Liver (tissue), 3 donors: ENCODE results near the gene MCF2L.

ENCODE experiments used
- CTCF ChIP-seq: fragments of 150-350 bp; IDR thresholded peaks from 2 replicates; pipeline ENCODE4 v1.5.1; 2017; ENCODE audit warnings: improper control_type of control experiment, low read depth, low read length; ENCODE audit not compliant: missing input control
- FOXA1 ChIP-seq: IDR thresholded peaks from 2 replicates; pipeline ENCODE4 v1.6.1; 2016; ENCODE audit warnings: antibody characterized with exemption
- GABPA ChIP-seq, 2 donors: IDR thresholded peaks in 1 of 2; conservative IDR thresholded peaks in 1 of 2; 2 replicates each; pipeline ENCODE4 v1.6.1; 2016; ENCODE audit warnings: antibody characterized with exemption in 2 of 2, mild to moderate bottlenecking in 1 of 2, moderate library complexity in 1 of 2
- JUND ChIP-seq, 2 donors: IDR thresholded peaks; 2 replicates each; pipeline ENCODE4 v1.6.1; 2016; ENCODE audit warnings: antibody characterized with exemption in 2 of 2
- RAD21 ChIP-seq, 2 donors: IDR thresholded peaks; 2 replicates each; pipeline ENCODE4 v1.6.1; 2016; ENCODE audit warnings: antibody characterized with exemption in 2 of 2, mild to moderate bottlenecking in 2 of 2
- RXRA ChIP-seq, 2 donors: IDR thresholded peaks; 2 replicates each; pipeline ENCODE4 v1.6.1; 2017 to 2018; ENCODE audit warnings: antibody characterized with exemption in 2 of 2, mild to moderate bottlenecking in 1 of 2
- TAF1 ChIP-seq: conservative IDR thresholded peaks from 2 replicates; pipeline ENCODE4 v1.6.1; 2016; ENCODE audit warnings: antibody characterized with exemption, mild to moderate bottlenecking
- YY1 ChIP-seq: IDR thresholded peaks from 2 replicates; pipeline ENCODE4 v1.6.1; 2016; ENCODE audit warnings: antibody characterized with exemption, mild to moderate bottlenecking
- TF ChIP-seq, protein P1 (sequence below): IDR thresholded peaks from 2 replicates; pipeline ENCODE4 v1.6.1; 2016; ENCODE audit warnings: antibody characterized with exemption
- TF ChIP-seq, protein P2 (sequence below): IDR thresholded peaks from 2 replicates; pipeline ENCODE4 v1.6.1; 2016; ENCODE audit warnings: antibody characterized with exemption, mild to moderate bottlenecking
- TF ChIP-seq, protein P3 (sequence below): IDR thresholded peaks from 2 replicates; pipeline ENCODE4 v1.6.1; 2016; ENCODE audit warnings: antibody characterized with exemption
- donor health status: healthy.
- donor health status: healthy.

DNA sequence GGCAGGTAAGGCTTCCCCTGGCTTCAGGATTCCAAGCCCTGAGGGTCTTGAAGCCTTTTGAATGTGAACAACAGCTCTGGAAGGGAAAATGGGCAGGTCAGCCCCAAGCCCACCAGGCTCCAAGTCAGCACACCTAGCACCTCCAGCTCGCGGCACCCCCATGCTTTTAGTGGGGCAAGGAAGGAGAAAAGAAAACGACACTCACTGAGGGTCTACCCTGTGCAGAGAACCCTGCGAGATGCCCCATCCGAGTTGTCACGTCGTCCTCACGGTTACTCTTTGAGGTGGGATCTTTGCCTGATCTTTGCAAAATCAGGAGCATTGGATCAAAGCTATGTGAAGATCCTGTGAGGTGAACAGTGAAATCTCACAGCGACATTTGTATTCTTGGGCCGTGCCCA lies 147.9 kb downstream of the MCF2L start:
- TF ChIP-seq CTCF (no peak), RXRA (IDR thresholded peaks at IDR 0.05) (no peak), TAF1 (no peak), JUND (IDR thresholded peaks at IDR 0.05) (no peak), FOXA1 (no peak), YY1 (no peak), RAD21 (IDR thresholded peaks at IDR 0.05) (no peak), GABPA (IDR thresholded peaks at IDR 0.05 in 1 of 2, conservative IDR thresholded peaks at IDR 0.05 in 1 of 2) (no peak)
- TF ChIP-seq, protein P1, sequence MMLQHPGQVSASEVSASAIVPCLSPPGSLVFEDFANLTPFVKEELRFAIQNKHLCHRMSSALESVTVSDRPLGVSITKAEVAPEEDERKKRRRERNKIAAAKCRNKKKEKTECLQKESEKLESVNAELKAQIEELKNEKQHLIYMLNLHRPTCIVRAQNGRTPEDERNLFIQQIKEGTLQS = no peak
- TF ChIP-seq, protein P2, sequence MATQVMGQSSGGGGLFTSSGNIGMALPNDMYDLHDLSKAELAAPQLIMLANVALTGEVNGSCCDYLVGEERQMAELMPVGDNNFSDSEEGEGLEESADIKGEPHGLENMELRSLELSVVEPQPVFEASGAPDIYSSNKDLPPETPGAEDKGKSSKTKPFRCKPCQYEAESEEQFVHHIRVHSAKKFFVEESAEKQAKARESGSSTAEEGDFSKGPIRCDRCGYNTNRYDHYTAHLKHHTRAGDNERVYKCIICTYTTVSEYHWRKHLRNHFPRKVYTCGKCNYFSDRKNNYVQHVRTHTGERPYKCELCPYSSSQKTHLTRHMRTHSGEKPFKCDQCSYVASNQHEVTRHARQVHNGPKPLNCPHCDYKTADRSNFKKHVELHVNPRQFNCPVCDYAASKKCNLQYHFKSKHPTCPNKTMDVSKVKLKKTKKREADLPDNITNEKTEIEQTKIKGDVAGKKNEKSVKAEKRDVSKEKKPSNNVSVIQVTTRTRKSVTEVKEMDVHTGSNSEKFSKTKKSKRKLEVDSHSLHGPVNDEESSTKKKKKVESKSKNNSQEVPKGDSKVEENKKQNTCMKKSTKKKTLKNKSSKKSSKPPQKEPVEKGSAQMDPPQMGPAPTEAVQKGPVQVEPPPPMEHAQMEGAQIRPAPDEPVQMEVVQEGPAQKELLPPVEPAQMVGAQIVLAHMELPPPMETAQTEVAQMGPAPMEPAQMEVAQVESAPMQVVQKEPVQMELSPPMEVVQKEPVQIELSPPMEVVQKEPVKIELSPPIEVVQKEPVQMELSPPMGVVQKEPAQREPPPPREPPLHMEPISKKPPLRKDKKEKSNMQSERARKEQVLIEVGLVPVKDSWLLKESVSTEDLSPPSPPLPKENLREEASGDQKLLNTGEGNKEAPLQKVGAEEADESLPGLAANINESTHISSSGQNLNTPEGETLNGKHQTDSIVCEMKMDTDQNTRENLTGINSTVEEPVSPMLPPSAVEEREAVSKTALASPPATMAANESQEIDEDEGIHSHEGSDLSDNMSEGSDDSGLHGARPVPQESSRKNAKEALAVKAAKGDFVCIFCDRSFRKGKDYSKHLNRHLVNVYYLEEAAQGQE = no peak
- TF ChIP-seq, protein P3, sequence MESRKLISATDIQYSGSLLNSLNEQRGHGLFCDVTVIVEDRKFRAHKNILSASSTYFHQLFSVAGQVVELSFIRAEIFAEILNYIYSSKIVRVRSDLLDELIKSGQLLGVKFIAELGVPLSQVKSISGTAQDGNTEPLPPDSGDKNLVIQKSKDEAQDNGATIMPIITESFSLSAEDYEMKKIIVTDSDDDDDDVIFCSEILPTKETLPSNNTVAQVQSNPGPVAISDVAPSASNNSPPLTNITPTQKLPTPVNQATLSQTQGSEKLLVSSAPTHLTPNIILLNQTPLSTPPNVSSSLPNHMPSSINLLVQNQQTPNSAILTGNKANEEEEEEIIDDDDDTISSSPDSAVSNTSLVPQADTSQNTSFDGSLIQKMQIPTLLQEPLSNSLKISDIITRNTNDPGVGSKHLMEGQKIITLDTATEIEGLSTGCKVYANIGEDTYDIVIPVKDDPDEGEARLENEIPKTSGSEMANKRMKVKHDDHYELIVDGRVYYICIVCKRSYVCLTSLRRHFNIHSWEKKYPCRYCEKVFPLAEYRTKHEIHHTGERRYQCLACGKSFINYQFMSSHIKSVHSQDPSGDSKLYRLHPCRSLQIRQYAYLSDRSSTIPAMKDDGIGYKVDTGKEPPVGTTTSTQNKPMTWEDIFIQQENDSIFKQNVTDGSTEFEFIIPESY = no peak
